Sigmoid colon (tissue), 7 donors: ENCODE measurements around the gene SLC37A3. TPM values are rescaled to one million over a fixed set of nuclear protein-coding genes. Genes with fewer than 3 reads are reported as not detected.
"Not testable (repeated sequence)": the region's sequence is repeated elsewhere in the genome, so short reads cannot be mapped to it uniquely, and the experiment has no call there.

Experiments
- DNase-seq: peaks from one replicate; pipeline ENCODE4 v3.0.0-alpha.2; 2019
- H3K27ac ChIP-seq, 4 donors: fragments of 200-600 bp; sonication (generic); one replicate each; pipeline ENCODE4 v1.5.1; 2016 to 2019; ENCODE audit warnings: mild to moderate bottlenecking in 1 of 4
- H3K27me3 ChIP-seq, 3 donors: fragments of 200-600 bp; sonication (generic); one replicate each; pipeline ENCODE4 v1.5.1; 2019; ENCODE audit warnings: mild to moderate bottlenecking in 1 of 3
- H3K36me3 ChIP-seq, 4 donors: fragments of 200-600 bp; sonication (generic); one replicate each; pipeline ENCODE4 v1.5.1; 2016 to 2019
- H3K4me1 ChIP-seq, 4 donors: fragments of 200-600 bp; sonication (generic); one replicate each; pipeline ENCODE4 v1.5.1; 2017 to 2019
- H3K4me3 ChIP-seq, 4 donors: fragments of 200-600 bp; sonication (generic); one replicate each; pipeline ENCODE4 v1.5.1; 2017 to 2019; ENCODE audit warnings: mild to moderate bottlenecking in 2 of 4, moderate library complexity in 1 of 4
- H3K9me3 ChIP-seq, 4 donors: fragments of 200-600 bp in 3 of 4; sonication (generic) in 3 of 4; one replicate each; pipeline versions ENCODE4 v1.5.1 to v1.6.1; 2013 to 2019
- CTCF ChIP-seq, 4 experiments: fragments of 450-650 bp in 3 of 4; fragments of 200-600 bp in 1 of 4; IDR thresholded peaks; one replicate each; pipeline ENCODE4 v1.5.1; 2016 to 2019; ENCODE audit warnings: antibody characterized with exemption in 4 of 4, mild to moderate bottlenecking in 3 of 4, moderate library complexity in 2 of 4
- EP300 ChIP-seq, 4 donors: sonication (generic); formaldehyde crosslinking; IDR thresholded peaks; one replicate each; pipeline ENCODE4 v1.6.1; 2017; ENCODE audit warnings: antibody characterized with exemption in 4 of 4
- POLR2A ChIP-seq, 2 donors: fragments of 450-650 bp; IDR thresholded peaks; one replicate each; pipeline ENCODE4 v1.6.1; 2016; ENCODE audit warnings: antibody characterized with exemption in 2 of 2, mild to moderate bottlenecking in 2 of 2, moderate library complexity in 2 of 2
- POLR2AphosphoS5 ChIP-seq, 4 donors: sonication (generic); formaldehyde crosslinking; IDR thresholded peaks; one replicate each; pipeline ENCODE4 v1.6.1; 2017; ENCODE audit warnings: antibody characterized with exemption in 4 of 4
- WGBS, 2 donors: extraction: QIAGEN DNeasy Blood & Tissue Kit; methylation state at CpG; one replicate each; pipeline ENCODE4 v1.1.7; 2013; 5-methylcytosine and 5-hydroxymethylcytosine counted together
- intact Hi-C: fragments of 100-400 bp; cut with DNase I; formaldehyde crosslinking; loops from one replicate; pipeline ENCODE4 v1.15.1; 2023
- polyA plus RNA-seq, 3 donors: library from polyadenylated mRNA; stranded (reverse); fragments of 200-250 nt; gene quantifications; one replicate each; pipeline ENCODE4 v1.2.3, GENCODE V29; 2013
- total RNA-seq, 4 donors: library from RNA; depleted of rRNA; stranded (reverse); fragments of >200 nt; gene quantifications; one replicate each; pipeline ENCODE4 v1.1.0, GENCODE V29; 2016
- donor health status: healthy with polysubstance abuse.
- donor health status: Bipolar disorder and iron deficiency.
- donor health status: healthy.

The SLC37A3 gene
- total and polyA plus RNA-seq, 7 donors = 12.3 to 109 (median 54.6) TPM

- Histone ChIP-seq H3K4me3 (no peak overlapping the region), H3K27ac (no peak overlapping the region), H3K4me1 (no peaks in the 10 kb centered on the region), H3K36me3 (no peaks in the 10 kb centered on the region), H3K27me3 (no peaks in the 10 kb centered on the region), H3K9me3 (no peaks in the 10 kb centered on the region)
- intact Hi-C loops = no loop called here
- TF ChIP-seq EP300 (IDR thresholded peaks at IDR 0.05) = no peak
- TF ChIP-seq CTCF (IDR thresholded peaks at IDR 0.05) = no peak
- no peak for TF ChIP-seq POLR2AphosphoS5 (IDR thresholded peaks at IDR 0.05)
- no peak for TF ChIP-seq POLR2A (IDR thresholded peaks at IDR 0.05)
- DNase-seq = no peak
- whole genome bisulfite sequencing, 2 donors = 91 to 94% methylated on average over 12 of the region's 12 CpGs
These were observed 27.4 kb upstream of the SLC37A3 start for GRCh38 chr7:140425718-140426117.

GRCh38 chr7:140423501-140423900, 25.2 kb upstream of the SLC37A3 start:
- intact Hi-C loops = no loop called here
- H3K4me3 ChIP-seq = no peak overlapping the region
- H3K27me3 ChIP-seq = no peaks in the 10 kb centered on the region
- TF ChIP-seq EP300 (IDR thresholded peaks at IDR 0.05) (no peak), CTCF (IDR thresholded peaks at IDR 0.05) (no peak), POLR2A (IDR thresholded peaks at IDR 0.05) (no peak), POLR2AphosphoS5 (IDR thresholded peaks at IDR 0.05) (no peak)
- 92 to 97% methylated on average over 3 of the region's 3 CpGs for WGBS, 2 donors
- H3K9me3 ChIP-seq = no peaks in the 10 kb centered on the region
- no peaks in the 10 kb centered on the region for H3K4me1 ChIP-seq
- DNase-seq = no peak
- H3K36me3 ChIP-seq = no peaks in the 10 kb centered on the region
- H3K27ac ChIP-seq = no peak overlapping the region

GRCh38 chr7:140421521-140421920, 23.2 kb upstream of the SLC37A3 start:
- no peak for DNase-seq
- no peak overlapping the region for H3K27ac ChIP-seq
- H3K27me3 ChIP-seq = no peaks in the 10 kb centered on the region
- intact Hi-C loops = no loop called here
- H3K9me3 ChIP-seq = no peaks in the 10 kb centered on the region
- no peak overlapping the region for H3K4me3 ChIP-seq
- no peaks in the 10 kb centered on the region for H3K4me1 ChIP-seq
- TF ChIP-seq POLR2AphosphoS5 (IDR thresholded peaks at IDR 0.05) (no peak), EP300 (IDR thresholded peaks at IDR 0.05) (no peak), POLR2A (IDR thresholded peaks at IDR 0.05) (no peak), CTCF (IDR thresholded peaks at IDR 0.05) (no peak)
- WGBS, 2 donors = 97 to 98% methylated on average over 2 of the region's 2 CpGs
- no peaks in the 10 kb centered on the region for H3K36me3 ChIP-seq

GRCh38 chr7:140418653-140419052, 20.3 kb upstream of the SLC37A3 start:
- Histone ChIP-seq H3K27ac (no peak overlapping the region), H3K4me1 (no peaks in the 10 kb centered on the region), H3K4me3 (no peak overlapping the region), H3K9me3 (no peaks in the 10 kb centered on the region), H3K36me3 (no peaks in the 10 kb centered on the region), H3K27me3 (no peaks in the 10 kb centered on the region)
- no peak for DNase-seq
- TF ChIP-seq POLR2A (IDR thresholded peaks at IDR 0.05) = no peak
- TF ChIP-seq CTCF (IDR thresholded peaks at IDR 0.05) = no peak
- no peak for TF ChIP-seq EP300 (IDR thresholded peaks at IDR 0.05)
- no peak for TF ChIP-seq POLR2AphosphoS5 (IDR thresholded peaks at IDR 0.05)
- intact Hi-C loops = no loop called here
- 45 to 85% methylated on average over 4 of the region's 4 CpGs for WGBS, 2 donors

GRCh38 chr7:140418156-140418472, 19.8 kb upstream of the SLC37A3 start:
- DNase-seq, H3K27ac ChIP-seq, intact Hi-C loops, H3K27me3 ChIP-seq, H3K9me3 ChIP-seq, H3K4me3 ChIP-seq, H3K4me1 ChIP-seq, H3K36me3 ChIP-seq: not testable (repeated sequence)
- WGBS, 2 donors = 19 to 62% methylated on average over 5 of the region's 5 CpGs
